Measurements from ENCODE around the gene NPW.

DNA sequence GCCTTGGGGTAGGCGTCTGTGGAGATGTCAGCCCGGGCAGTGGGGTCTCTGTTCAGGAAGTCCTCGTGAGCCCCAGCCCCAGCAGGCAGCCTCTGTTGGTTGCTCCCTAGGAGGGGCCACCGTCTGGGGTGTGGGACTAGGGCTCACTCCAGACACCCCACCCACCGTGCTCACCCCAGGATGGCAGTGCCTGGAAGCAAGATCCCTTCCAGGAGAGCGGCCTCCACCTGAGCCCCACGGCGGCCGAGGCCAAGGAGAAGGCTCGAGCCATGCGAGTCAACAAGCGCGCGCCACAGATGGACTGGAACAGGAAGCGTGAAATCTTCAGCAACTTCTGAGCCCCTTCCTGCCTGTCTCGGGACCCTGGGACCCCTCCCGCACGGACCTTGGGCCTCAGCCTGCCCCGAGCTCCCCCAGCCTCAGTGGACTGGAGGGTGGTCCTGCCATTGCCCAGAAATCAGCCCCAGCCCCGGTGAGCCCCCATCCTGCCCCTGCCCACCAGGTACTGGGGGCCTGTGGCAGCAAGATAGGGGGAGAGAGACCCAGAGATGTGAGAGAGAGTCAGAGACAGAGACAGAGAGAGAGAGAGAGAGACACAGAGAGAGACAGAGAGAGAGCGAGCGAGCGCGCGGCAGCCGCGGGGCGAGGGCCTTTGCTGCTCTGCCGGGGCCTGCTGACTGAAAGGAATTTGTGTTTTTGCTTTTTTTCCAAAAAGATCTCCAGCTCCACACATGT is 18.2 kb downstream of the NPW start:
- TF ChIP-seq, protein P1, sequence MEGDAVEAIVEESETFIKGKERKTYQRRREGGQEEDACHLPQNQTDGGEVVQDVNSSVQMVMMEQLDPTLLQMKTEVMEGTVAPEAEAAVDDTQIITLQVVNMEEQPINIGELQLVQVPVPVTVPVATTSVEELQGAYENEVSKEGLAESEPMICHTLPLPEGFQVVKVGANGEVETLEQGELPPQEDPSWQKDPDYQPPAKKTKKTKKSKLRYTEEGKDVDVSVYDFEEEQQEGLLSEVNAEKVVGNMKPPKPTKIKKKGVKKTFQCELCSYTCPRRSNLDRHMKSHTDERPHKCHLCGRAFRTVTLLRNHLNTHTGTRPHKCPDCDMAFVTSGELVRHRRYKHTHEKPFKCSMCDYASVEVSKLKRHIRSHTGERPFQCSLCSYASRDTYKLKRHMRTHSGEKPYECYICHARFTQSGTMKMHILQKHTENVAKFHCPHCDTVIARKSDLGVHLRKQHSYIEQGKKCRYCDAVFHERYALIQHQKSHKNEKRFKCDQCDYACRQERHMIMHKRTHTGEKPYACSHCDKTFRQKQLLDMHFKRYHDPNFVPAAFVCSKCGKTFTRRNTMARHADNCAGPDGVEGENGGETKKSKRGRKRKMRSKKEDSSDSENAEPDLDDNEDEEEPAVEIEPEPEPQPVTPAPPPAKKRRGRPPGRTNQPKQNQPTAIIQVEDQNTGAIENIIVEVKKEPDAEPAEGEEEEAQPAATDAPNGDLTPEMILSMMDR (IDR thresholded peaks at IDR 0.05; ENCODE audit: low read depth, low read length, poor library complexity, severe bottlenecking), result no peak
- no peak for TF ChIP-seq EZH2phosphoT487 (IDR thresholded peaks at IDR 0.05; ENCODE audit: borderline replicate concordance, low read length)

Measured in DOHH2 (cell line).